Upper lobe of left lung (tissue), 4 donors: ENCODE data around the gene CLPTM1L.

Source experiments
- CTCF ChIP-seq, 6 experiments: fragments of 450-650 bp in 4 of 6; fragments of 200-600 bp in 2 of 6; sonication (generic) in 2 of 6; IDR thresholded peaks; one replicate each; pipeline ENCODE4 v1.5.1; 2016 to 2019; ENCODE audit warnings: antibody characterized with exemption in 6 of 6
- EP300 ChIP-seq, 4 donors: sonication (generic); formaldehyde crosslinking; IDR thresholded peaks; one replicate each; pipeline ENCODE4 v1.5.1; 2017; ENCODE audit warnings: antibody characterized with exemption in 4 of 4, control low read depth in 2 of 4

GRCh38 chr5:1390861-1391600 is 46.1 kb upstream of the CLPTM1L start:
- TF ChIP-seq CTCF (IDR thresholded peaks at IDR 0.05) (no peak), EP300 (IDR thresholded peaks at IDR 0.05) (no peak)
